ENCODE results near the gene PAQR7.

DNA sequence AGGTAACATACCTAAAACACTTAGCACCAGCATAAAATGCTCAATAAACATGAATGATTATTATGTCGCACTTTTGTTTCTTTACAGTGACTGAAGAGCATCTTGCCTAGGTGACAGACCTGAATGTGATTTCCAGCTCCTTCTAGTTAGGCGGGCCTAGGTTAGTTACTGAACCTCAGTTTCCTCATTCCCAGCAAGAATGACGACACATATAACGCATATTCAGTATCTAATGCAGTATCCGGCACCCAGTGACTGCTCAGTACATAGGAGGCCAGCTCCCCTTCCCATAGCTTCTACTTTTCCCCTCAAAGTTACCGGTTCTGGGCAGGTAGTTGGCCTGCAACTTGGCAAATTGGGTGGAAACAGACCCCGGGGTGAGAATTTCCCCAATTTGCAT is 17.0 kb downstream of the PAQR7 start:
- TF ChIP-seq, protein P1, sequence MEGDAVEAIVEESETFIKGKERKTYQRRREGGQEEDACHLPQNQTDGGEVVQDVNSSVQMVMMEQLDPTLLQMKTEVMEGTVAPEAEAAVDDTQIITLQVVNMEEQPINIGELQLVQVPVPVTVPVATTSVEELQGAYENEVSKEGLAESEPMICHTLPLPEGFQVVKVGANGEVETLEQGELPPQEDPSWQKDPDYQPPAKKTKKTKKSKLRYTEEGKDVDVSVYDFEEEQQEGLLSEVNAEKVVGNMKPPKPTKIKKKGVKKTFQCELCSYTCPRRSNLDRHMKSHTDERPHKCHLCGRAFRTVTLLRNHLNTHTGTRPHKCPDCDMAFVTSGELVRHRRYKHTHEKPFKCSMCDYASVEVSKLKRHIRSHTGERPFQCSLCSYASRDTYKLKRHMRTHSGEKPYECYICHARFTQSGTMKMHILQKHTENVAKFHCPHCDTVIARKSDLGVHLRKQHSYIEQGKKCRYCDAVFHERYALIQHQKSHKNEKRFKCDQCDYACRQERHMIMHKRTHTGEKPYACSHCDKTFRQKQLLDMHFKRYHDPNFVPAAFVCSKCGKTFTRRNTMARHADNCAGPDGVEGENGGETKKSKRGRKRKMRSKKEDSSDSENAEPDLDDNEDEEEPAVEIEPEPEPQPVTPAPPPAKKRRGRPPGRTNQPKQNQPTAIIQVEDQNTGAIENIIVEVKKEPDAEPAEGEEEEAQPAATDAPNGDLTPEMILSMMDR (IDR thresholded peaks at IDR 0.05; ENCODE audit: insufficient read depth, low read depth, low read length): no peak
- no peak for TF ChIP-seq EZH2 (IDR thresholded peaks at IDR 0.05; ENCODE audit: insufficient read depth, low read length)

Measured in astrocyte (in vitro differentiated cells and primary cell).